Measurements from ENCODE around the gene C10orf67.
"Not testable (repeated sequence)": the region's sequence is repeated elsewhere in the genome, so short reads cannot be mapped to it uniquely, and the experiment has no call there.

Gene C10orf67

DNA sequence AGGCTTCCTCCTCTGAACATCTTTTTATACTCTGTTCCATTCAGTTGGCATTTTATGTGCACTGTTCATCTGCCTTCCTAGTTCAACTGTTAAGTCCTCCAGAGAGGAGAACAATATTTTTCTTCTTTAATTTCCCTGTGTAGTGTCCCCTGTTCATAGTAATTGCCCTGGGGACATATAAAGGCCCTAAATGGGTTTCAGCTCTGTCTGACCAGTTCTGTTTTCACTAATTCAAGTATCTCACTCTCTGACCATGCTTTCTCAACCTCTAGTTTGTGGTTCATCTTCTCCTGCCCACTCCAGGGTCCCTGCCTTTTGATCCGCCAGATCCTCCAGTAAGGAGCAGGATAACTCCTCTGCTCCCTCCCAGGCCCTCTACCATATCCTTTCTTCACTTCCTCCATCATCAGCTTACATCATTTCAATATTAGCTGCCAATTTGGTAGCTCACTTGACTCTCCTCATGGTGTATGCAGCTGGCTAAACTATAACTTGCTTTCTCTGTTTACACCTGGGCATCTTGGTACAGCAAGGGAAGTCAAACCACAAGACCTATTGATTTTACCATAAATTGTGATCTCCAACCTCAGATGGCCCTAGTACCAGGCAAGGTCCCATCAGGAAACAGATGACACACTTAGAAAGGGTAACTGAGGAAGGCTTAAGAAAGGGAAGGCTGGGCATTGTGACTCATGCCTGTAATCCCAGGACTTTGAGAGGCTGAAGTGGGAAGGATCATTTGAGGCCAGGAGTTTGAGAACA is 17.7 kb upstream of the C10orf67 start:
- no peak for DNase-seq

- no peak for DNase-seq
These were observed 17.1 kb upstream of the C10orf67 start for GRCh38 chr10:23361665-23362064.

GRCh38 chr10:23359692-23360380 is 15.2 kb upstream of the C10orf67 start:
- DNase-seq: no peak

DNA sequence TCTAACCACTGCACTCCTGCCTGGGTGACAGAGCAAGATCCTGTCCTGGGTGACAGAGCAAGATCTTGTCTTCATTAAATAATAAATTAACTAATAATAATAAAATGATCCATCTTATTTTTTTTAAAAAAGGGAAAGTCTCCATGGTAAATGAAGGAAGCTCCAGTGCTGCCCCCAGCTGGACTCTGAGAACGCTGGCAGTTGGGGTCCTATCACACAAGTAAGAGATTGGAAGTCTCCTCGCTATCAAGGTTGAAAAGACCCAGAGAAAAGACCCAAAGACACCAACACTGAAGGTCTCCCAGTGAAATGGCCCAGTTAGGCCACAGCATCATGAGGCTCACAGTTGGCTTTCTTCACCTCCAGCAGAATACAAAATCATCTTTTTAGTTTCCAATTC is 13.8 kb upstream of the C10orf67 start:
- DNase-seq: no peak

GRCh38 chr10:23354630-23355279 is 10.2 kb upstream of the C10orf67 start:
- DNase-seq: no peak

DNA sequence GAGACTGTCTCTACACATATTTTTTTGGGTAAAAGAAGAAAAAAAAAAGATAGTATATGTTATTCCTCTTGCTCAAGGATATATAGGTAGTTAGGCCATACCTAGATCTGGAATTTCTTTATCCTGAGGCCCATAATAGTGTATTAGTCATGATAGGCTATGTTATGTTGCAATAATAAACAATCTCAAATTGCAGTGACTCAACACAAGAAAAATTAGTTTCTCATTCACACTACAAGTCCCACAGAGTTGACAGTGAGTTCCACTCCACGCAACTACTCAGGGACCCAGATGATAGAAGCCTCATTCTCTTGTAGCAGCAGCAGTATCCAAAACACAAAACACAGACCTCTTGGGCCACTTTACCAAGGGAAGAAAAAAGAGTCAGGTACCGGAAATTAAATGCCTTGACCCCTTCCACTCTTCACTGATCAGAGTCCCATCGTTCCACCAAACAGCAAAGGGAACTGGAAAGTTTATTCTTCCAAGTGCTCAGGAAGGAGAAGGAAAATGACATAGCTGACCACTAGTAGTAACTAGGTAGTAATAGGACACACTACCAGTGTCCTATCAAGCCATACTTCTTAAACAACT is 7.4 kb upstream of the C10orf67 start:
- DNase-seq: no peak

DNA sequence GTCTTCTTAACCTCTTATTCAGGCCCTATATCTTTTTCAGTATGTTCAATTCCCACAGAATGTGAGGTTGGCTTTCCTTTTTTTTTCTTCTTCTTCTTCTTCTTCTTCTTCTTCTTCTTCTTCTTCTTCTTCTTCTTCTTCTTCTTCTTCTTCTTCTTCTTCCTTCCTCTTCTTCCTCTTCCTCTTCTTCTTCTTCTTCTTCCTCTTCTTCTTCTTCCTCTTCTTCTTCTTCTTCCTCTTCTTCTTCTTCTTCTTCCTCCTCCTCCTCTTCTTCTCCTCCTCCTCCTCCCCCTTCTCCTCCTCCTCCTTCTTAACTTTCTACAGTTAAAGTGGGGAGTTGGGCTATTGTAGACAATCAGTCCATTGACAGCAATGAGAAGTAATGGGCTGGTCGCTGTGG is 6.1 kb upstream of the C10orf67 start:
- not testable (repeated sequence) for DNase-seq

- no peak for DNase-seq
These were observed 1.3 kb upstream of the C10orf67 start for GRCh38 chr10:23345861-23346260.

DNA sequence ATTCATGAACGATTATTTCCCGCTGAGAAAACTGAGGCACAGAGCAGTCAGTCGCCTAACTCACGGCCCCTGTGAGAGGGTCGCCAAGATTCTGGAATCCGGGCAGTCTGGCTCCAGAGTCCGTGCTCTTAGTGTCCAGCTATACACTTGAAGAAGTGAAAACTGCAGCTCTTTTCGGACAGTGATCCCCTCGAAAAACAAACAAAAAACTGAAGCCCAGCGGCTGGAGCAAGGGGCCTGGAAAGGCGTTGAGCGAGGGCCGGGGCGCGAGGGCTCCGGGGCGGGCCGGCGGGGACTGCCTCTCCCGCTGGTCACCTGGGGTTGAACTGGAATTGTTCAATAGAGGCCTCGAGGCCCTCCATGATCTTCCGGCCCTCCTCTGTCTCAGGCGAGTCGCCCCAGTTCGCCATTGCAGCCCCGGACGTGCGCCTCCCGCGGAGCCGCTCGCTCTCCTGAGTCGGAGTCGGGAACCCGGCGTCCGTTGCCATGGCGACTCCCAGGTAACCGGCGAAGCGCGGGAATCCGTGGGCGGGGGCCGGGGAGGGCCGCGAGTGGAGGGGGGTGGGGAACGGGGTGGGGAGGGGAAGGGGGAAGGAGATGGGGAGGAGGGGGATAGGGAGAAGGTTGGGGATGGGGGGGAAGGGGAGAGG is 881 bp downstream of the C10orf67 start:
- peak; percentile 58 for DNase-seq

- DNase-seq: no peak
These were observed 2.2 kb downstream of the C10orf67 start for GRCh38 chr10:23342213-23342884.

DNA sequence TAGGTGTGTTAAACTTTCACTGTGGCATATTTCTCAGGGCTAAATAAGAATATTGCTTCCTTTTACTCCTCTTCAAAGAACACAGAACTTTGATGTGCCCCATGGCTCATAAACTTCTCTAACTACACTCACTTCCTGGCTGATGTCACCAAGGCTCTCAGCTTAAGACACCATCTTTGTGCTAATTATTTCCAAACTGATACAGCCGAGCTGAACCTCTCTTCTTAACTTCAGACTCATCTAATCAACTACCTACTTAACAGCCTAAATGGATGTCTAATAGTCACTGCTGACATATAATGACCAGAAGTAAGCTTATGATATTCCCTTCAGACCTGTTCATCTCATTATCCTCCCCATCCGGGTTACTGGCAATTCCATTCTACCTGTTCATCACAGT is 3.6 kb downstream of the C10orf67 start:
- DNase-seq: no peak

DNA sequence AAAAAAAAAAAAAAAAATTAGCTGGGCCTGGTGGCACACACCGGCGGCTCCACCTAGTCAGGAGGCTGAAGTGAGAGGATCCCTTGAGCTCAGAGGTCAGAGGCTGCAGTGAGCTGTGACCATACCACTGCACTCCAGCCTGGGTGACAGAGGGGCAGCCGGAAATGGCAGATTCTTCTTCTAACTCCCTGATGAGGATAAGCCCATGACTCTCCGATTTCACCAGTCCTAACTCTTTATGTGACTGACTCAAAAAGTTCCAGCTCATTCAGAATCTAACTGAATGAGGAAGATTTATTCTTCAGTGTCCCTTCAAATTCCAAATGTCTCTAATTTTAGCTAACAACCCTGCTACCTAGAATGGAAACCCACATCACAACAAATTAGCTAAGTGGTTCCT is 4.2 kb downstream of the C10orf67 start:
- DNase-seq: no peak

- DNase-seq: no peak
These were observed 5.7 kb downstream of the C10orf67 start for GRCh38 chr10:23338886-23339285.

DNA sequence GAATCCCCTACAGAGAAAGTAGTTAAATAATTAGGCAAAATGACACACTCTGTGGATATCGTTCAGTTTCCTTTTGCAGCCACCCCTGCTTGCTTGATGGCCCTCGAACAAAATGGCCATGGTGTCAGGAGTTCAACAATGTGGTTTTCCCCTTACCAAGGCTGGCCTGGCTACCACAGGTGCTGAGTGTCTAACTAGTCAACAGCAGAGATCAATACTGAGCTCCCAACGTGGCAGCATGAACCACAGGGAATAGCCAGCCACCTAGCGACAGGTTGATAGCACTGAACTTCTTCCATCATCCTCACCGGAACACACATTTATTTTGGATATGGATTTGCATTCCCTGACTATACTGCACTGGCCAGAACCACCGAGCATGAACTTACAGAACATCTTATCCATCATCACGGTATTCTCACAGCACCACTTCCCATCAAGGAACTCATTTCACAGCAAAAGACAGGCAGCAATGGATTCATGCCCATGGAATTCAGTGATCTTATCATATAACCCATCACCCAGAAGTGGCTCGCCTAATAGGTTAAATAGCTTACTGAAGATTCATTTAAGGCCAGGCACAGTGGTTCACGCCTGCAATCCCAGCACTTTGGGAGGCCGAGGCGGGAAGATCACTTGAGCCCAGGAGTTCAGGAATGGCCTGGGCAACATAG is 6.3 kb downstream of the C10orf67 start:
- DNase-seq: no peak

- DNase-seq: no peak
These were observed 7.0 kb downstream of the C10orf67 start for GRCh38 chr10:23337616-23338015.

DNA sequence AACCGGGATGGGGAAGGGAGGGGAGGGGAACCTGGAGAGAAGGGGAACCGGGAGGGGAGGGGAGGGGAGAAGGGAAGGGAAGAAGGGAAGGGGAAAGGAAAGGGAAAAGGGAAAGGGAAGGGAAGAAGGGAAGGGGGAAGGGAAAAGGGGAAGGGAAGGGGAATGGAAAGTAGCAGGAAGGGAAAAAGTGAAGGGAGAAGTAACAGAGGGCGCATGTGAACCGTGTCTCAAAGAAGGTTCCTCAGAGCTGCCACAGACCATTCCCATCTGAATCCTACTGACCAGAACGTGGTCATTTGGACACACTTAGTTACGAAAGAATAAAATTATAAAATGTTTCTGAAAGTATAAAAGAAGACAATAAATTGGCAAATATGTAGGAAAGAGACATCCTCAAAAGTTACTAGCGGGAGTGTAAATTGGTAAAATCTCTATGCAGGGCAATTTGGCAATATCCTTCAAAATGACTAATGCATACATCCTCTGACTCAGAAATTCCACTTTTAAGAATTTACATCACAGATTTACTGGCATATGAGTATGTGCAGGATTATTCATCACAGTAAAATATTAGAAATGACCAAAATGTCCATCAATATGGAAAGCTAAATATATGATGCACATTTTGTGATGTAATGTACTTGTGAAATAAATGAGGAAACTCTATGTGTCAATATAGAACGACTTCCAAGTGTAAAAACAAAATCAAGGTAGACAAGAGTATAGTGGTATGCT is 12.9 kb downstream of the C10orf67 start:
- no peak for DNase-seq

GRCh38 chr10:23330948-23331347 is 13.6 kb downstream of the C10orf67 start:
- no peak for DNase-seq

DNA sequence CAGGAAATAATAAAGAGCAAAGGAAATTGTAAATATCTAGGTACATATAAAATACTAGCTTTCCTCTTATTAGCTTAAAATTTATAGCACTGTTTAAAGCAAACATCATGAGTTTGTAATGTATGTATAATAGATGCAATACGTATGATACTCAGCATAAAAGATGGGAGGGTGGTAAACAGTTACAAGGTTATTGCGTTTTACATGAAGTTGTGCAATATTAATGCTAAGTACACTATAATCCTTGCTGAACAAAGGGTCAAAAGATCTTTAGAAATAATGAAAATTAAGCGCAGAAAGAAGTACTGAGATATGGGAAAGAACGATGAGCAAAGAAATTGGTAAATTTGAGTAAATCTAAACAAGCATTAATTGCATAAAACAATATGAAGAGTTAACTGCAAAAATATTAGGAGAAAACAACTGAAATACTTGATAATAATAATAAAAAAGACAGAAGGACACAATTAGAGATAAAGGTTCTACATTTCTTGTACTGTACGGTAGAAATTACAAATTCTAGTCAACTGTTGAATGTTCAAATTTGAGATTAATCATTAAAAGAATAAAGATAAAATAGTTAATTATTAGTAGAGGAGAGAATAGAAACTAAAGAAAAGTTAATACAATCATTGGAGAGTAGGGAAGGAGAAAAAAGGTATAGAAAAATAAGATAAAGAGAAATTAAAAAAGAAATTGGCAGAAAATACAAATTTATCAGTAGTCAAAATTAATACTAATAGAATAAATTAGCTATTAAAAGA is 17.9 kb downstream of the C10orf67 start:
- no peak for DNase-seq

GRCh38 chr10:23325132-23325531 is 19.5 kb downstream of the C10orf67 start:
- no peak for DNase-seq

- DNase-seq: no peak
These were observed 20.2 kb downstream of the C10orf67 start for GRCh38 chr10:23324351-23324750.
